GM23338 (cell line): ENCODE data around the gene ASPSCR1. TPM values are rescaled to one million over a fixed set of nuclear protein-coding genes. Genes with fewer than 3 reads are reported as not detected.

Source experiments
- ATAC-seq: fragments of 200-7000 bp; cut with Tn5 transposase; 3 replicates; pipeline ENCODE4 v1.9.1; 2020
- DNase-seq: peaks from one replicate; pipeline ENCODE4 v3.0.0-alpha.2; 2015; ENCODE audit warnings: low spot score
- H2AFZ ChIP-seq: fragments of 200-600 bp; sonication (generic); 2 replicates; pipeline ENCODE4 v1.8.0; 2016; ENCODE audit warnings: antibody characterized with exemption, mild to moderate bottlenecking, moderate library complexity
- H3F3A ChIP-seq: fragments of 200-600 bp; sonication (generic); replicated peaks from 2 replicates; pipeline ENCODE4 v1.8.0; 2017; ENCODE audit warnings: antibody characterized with exemption, mixed run types, low read depth
- H3K27ac ChIP-seq: fragments of 200-600 bp; sonication (generic); 2 replicates; pipeline ENCODE4 v1.6.1; 2016; ENCODE audit warnings: low read depth
- H3K27me3 ChIP-seq: fragments of 200-600 bp; sonication (generic); 2 replicates; pipeline ENCODE4 v1.8.0; 2016; ENCODE audit warnings: mild to moderate bottlenecking, mixed run types, moderate library complexity; ENCODE audit not compliant: insufficient read depth
- H3K36me3 ChIP-seq: fragments of 200-600 bp; sonication (generic); 2 replicates; pipeline ENCODE4 v1.8.0; 2016; ENCODE audit warnings: mild to moderate bottlenecking; ENCODE audit not compliant: insufficient read depth
- H3K4me1 ChIP-seq: fragments of 200-600 bp; sonication (generic); 2 replicates; pipeline ENCODE4 v1.8.0; 2016; ENCODE audit warnings: mild to moderate bottlenecking, moderate library complexity; ENCODE audit not compliant: insufficient read depth
- H3K4me2 ChIP-seq: fragments of 200-600 bp; sonication (generic); 2 replicates; pipeline ENCODE4 v1.7.1; 2017; ENCODE audit warnings: mixed run types
- H3K4me3 ChIP-seq: fragments of 200-600 bp; sonication (generic); 2 replicates; pipeline ENCODE4 v1.6.1; 2016; ENCODE audit warnings: mixed run types
- H3K79me2 ChIP-seq: fragments of 200-600 bp; sonication (generic); replicated peaks from 2 replicates; pipeline ENCODE4 v1.8.0; 2017; ENCODE audit warnings: mild to moderate bottlenecking; ENCODE audit not compliant: insufficient read depth
- H3K9me2 ChIP-seq: fragments of 200-600 bp; sonication (generic); 2 replicates; pipeline ENCODE4 v1.8.0; 2017; ENCODE audit not compliant: insufficient read depth
- H4K20me1 ChIP-seq: fragments of 200-600 bp; sonication (generic); replicated peaks from 2 replicates; pipeline ENCODE4 v1.8.0; 2017; ENCODE audit warnings: mild to moderate bottlenecking; ENCODE audit not compliant: insufficient read depth
- H3K27ac Mint-ChIP-seq: 2 replicates; pipeline ENCODE4 v1.8.0; 2020; ENCODE audit warnings: inconsistent platforms, mild to moderate bottlenecking, moderate library complexity, mixed read lengths
- H3K27me3 Mint-ChIP-seq: 3 replicates; pipeline ENCODE4 v1.8.0; 2022; ENCODE audit warnings: low read depth, mild to moderate bottlenecking, moderate library complexity, mixed read lengths, inconsistent platforms; ENCODE audit not compliant: insufficient read depth, poor library complexity
- H3K36me3 Mint-ChIP-seq: 3 replicates; pipeline ENCODE4 v1.8.0; 2021; ENCODE audit warnings: low read depth, mild to moderate bottlenecking, inconsistent platforms, moderate library complexity, mixed read lengths
- H3K4me1 Mint-ChIP-seq: 3 replicates; pipeline ENCODE4 v1.8.0; 2020; ENCODE audit warnings: mild to moderate bottlenecking, inconsistent platforms, mixed read lengths
- H3K4me3 Mint-ChIP-seq: 3 replicates; pipeline ENCODE4 v1.8.0; 2021; ENCODE audit warnings: moderate library complexity, mild to moderate bottlenecking, inconsistent platforms, mixed read lengths
- H3K9me3 Mint-ChIP-seq: 3 replicates; pipeline ENCODE4 v1.8.0; 2020; ENCODE audit warnings: moderate library complexity, mild to moderate bottlenecking, inconsistent platforms, mixed read lengths
- CREB1 ChIP-seq: fragments of 250-450 bp; sonication (Bioruptor Pico); IDR thresholded peaks from 2 replicates; pipeline ENCODE4 v1.5.0; 2020; ENCODE audit warnings: low read depth, mild to moderate bottlenecking, moderate library complexity
- EZH2 ChIP-seq: fragments of 200-600 bp; sonication (generic); IDR thresholded peaks from one replicate; pipeline ENCODE4 v1.8.0; 2017; ENCODE audit warnings: antibody characterized with exemption, mild to moderate bottlenecking, low read depth; ENCODE audit not compliant: unreplicated experiment
- EZH2phosphoT487 ChIP-seq: fragments of 200-600 bp; sonication (generic); IDR thresholded peaks from one replicate; pipeline ENCODE4 v1.8.1; 2018; ENCODE audit warnings: antibody characterized with exemption; ENCODE audit not compliant: unreplicated experiment
- JUNB ChIP-seq: IDR thresholded peaks from one replicate; pipeline ENCODE4 v1.6.1; 2016; ENCODE audit warnings: antibody characterized with exemption; ENCODE audit not compliant: unreplicated experiment
- NANOG ChIP-seq: IDR thresholded peaks from 2 replicates; pipeline ENCODE4 v1.6.1; 2016; ENCODE audit warnings: antibody characterized with exemption, borderline replicate concordance
- POLR2AphosphoS5 ChIP-seq: IDR thresholded peaks from 2 replicates; pipeline ENCODE4 v1.6.1; 2016; ENCODE audit warnings: antibody characterized with exemption, low read depth
- STAT1 ChIP-seq: IDR thresholded peaks from one replicate; pipeline ENCODE4 v1.6.1; 2016; ENCODE audit warnings: antibody characterized with exemption; ENCODE audit not compliant: unreplicated experiment
- ZNF114 ChIP-seq: fragments of 250-450 bp; sonication (Bioruptor Pico); IDR thresholded peaks from 2 replicates; pipeline ENCODE4 v1.5.0; 2020; ENCODE audit warnings: mild to moderate bottlenecking, moderate library complexity
- ZNF331 ChIP-seq: fragments of 250-450 bp; sonication (Bioruptor Pico); IDR thresholded peaks from 2 replicates; pipeline ENCODE4 v1.5.0; 2020; ENCODE audit warnings: low read depth, mild to moderate bottlenecking, moderate library complexity
- polyA plus RNA-seq: library from polyadenylated mRNA; unstranded; fragments of >200 nt; fragmentation: Nextera tagmentation; extraction: Ambion mirVana; gene quantifications from 2 replicates; pipeline ENCODE4 v1.2.1, GENCODE V29; 2016
- total RNA-seq: library from RNA; depleted of rRNA; stranded (reverse); fragments of >200 nt; shearing (Covaris generic); gene quantifications from 2 replicates; pipeline ENCODE4 v1.2.3, GENCODE V29; 2014
- TF ChIP-seq, protein P1 (sequence below), 2 experiments: fragments of 200-600 bp in 1 of 2; sonication (generic) in 1 of 2; conservative IDR thresholded peaks; 2 replicates each; pipeline versions ENCODE4 v1.5.1 to v1.6.1; 2016 to 2017; ENCODE audit warnings: antibody characterized with exemption in 2 of 2, low read depth in 2 of 2, mild to moderate bottlenecking in 2 of 2, moderate library complexity in 1 of 2
- TF ChIP-seq, protein P2 (sequence below): IDR thresholded peaks from 2 replicates; pipeline ENCODE4 v1.6.1; 2016; ENCODE audit warnings: antibody characterized with exemption
- TF ChIP-seq, protein P3 (sequence below): IDR thresholded peaks from one replicate; pipeline ENCODE4 v1.6.1; 2018; ENCODE audit warnings: antibody characterized with exemption; ENCODE audit not compliant: unreplicated experiment
- TF ChIP-seq, protein P4 (sequence below): fragments of 250-450 bp; sonication (Bioruptor Pico); IDR thresholded peaks from 2 replicates; pipeline ENCODE4 v1.5.0; 2020; ENCODE audit warnings: mild to moderate bottlenecking, moderate library complexity

The ASPSCR1 gene
- total and polyA plus RNA-seq, 2 experiments from 2014 or later, result 44.2 to 46.9 TPM

DNA sequence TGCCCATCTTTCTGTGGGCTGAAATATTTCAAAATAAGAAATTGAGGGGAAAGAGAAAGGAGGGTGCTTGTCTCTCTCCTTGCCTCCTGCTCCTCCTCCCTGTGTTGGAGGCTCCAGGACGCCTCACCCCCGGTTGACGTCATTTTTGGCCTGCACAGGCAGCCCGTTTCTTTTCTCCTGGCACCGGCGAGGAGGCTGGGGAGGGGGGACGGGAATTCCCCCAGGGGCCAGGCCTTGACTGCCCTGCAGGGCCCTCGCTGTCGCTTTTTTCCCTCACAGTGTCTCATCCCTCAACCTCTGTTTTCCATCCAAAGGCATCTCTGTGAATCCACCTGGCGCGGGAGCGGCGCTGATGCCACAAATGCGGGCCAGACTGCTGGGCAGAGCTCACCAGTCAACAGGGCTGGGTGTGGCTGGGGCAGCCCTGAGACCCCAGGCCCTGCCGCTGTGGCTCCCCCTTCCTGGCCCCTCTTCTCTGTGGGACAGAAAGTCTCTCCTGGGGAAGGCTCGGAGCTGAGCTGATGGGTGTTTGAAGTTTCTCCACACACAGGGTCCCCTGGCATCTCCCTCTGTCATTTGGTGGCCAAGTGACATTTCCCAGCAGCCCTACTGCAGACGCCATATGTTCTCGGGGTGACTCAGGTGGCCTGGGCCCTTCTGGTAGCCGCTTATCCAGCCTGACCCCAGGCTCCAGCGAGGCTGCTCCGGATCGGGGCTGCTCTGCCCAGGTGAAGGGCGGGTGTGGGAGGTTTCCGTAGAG lies 29.2 kb downstream of the ASPSCR1 start:
- TF ChIP-seq, protein P1, sequence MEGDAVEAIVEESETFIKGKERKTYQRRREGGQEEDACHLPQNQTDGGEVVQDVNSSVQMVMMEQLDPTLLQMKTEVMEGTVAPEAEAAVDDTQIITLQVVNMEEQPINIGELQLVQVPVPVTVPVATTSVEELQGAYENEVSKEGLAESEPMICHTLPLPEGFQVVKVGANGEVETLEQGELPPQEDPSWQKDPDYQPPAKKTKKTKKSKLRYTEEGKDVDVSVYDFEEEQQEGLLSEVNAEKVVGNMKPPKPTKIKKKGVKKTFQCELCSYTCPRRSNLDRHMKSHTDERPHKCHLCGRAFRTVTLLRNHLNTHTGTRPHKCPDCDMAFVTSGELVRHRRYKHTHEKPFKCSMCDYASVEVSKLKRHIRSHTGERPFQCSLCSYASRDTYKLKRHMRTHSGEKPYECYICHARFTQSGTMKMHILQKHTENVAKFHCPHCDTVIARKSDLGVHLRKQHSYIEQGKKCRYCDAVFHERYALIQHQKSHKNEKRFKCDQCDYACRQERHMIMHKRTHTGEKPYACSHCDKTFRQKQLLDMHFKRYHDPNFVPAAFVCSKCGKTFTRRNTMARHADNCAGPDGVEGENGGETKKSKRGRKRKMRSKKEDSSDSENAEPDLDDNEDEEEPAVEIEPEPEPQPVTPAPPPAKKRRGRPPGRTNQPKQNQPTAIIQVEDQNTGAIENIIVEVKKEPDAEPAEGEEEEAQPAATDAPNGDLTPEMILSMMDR (conservative IDR thresholded peaks at IDR 0.05; ENCODE audit: low read depth in 2 of 2), result no peak
- TF ChIP-seq, protein P2, sequence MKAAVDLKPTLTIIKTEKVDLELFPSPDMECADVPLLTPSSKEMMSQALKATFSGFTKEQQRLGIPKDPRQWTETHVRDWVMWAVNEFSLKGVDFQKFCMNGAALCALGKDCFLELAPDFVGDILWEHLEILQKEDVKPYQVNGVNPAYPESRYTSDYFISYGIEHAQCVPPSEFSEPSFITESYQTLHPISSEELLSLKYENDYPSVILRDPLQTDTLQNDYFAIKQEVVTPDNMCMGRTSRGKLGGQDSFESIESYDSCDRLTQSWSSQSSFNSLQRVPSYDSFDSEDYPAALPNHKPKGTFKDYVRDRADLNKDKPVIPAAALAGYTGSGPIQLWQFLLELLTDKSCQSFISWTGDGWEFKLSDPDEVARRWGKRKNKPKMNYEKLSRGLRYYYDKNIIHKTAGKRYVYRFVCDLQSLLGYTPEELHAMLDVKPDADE, result no peak
- no peak for TF ChIP-seq NANOG
- TF ChIP-seq JUNB, result no peak
- TF ChIP-seq CREB1 (CRISPR knock-in tag), result no peak
- TF ChIP-seq, protein P3, sequence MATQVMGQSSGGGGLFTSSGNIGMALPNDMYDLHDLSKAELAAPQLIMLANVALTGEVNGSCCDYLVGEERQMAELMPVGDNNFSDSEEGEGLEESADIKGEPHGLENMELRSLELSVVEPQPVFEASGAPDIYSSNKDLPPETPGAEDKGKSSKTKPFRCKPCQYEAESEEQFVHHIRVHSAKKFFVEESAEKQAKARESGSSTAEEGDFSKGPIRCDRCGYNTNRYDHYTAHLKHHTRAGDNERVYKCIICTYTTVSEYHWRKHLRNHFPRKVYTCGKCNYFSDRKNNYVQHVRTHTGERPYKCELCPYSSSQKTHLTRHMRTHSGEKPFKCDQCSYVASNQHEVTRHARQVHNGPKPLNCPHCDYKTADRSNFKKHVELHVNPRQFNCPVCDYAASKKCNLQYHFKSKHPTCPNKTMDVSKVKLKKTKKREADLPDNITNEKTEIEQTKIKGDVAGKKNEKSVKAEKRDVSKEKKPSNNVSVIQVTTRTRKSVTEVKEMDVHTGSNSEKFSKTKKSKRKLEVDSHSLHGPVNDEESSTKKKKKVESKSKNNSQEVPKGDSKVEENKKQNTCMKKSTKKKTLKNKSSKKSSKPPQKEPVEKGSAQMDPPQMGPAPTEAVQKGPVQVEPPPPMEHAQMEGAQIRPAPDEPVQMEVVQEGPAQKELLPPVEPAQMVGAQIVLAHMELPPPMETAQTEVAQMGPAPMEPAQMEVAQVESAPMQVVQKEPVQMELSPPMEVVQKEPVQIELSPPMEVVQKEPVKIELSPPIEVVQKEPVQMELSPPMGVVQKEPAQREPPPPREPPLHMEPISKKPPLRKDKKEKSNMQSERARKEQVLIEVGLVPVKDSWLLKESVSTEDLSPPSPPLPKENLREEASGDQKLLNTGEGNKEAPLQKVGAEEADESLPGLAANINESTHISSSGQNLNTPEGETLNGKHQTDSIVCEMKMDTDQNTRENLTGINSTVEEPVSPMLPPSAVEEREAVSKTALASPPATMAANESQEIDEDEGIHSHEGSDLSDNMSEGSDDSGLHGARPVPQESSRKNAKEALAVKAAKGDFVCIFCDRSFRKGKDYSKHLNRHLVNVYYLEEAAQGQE, result no peak
- no peak for TF ChIP-seq ZNF331 (CRISPR knock-in tag)
- TF ChIP-seq STAT1, result no peak
- TF ChIP-seq EZH2, result no peak
- TF ChIP-seq POLR2AphosphoS5, result no peak
- no peak for TF ChIP-seq EZH2phosphoT487
- no peak for TF ChIP-seq ZNF114
- TF ChIP-seq, protein P4, sequence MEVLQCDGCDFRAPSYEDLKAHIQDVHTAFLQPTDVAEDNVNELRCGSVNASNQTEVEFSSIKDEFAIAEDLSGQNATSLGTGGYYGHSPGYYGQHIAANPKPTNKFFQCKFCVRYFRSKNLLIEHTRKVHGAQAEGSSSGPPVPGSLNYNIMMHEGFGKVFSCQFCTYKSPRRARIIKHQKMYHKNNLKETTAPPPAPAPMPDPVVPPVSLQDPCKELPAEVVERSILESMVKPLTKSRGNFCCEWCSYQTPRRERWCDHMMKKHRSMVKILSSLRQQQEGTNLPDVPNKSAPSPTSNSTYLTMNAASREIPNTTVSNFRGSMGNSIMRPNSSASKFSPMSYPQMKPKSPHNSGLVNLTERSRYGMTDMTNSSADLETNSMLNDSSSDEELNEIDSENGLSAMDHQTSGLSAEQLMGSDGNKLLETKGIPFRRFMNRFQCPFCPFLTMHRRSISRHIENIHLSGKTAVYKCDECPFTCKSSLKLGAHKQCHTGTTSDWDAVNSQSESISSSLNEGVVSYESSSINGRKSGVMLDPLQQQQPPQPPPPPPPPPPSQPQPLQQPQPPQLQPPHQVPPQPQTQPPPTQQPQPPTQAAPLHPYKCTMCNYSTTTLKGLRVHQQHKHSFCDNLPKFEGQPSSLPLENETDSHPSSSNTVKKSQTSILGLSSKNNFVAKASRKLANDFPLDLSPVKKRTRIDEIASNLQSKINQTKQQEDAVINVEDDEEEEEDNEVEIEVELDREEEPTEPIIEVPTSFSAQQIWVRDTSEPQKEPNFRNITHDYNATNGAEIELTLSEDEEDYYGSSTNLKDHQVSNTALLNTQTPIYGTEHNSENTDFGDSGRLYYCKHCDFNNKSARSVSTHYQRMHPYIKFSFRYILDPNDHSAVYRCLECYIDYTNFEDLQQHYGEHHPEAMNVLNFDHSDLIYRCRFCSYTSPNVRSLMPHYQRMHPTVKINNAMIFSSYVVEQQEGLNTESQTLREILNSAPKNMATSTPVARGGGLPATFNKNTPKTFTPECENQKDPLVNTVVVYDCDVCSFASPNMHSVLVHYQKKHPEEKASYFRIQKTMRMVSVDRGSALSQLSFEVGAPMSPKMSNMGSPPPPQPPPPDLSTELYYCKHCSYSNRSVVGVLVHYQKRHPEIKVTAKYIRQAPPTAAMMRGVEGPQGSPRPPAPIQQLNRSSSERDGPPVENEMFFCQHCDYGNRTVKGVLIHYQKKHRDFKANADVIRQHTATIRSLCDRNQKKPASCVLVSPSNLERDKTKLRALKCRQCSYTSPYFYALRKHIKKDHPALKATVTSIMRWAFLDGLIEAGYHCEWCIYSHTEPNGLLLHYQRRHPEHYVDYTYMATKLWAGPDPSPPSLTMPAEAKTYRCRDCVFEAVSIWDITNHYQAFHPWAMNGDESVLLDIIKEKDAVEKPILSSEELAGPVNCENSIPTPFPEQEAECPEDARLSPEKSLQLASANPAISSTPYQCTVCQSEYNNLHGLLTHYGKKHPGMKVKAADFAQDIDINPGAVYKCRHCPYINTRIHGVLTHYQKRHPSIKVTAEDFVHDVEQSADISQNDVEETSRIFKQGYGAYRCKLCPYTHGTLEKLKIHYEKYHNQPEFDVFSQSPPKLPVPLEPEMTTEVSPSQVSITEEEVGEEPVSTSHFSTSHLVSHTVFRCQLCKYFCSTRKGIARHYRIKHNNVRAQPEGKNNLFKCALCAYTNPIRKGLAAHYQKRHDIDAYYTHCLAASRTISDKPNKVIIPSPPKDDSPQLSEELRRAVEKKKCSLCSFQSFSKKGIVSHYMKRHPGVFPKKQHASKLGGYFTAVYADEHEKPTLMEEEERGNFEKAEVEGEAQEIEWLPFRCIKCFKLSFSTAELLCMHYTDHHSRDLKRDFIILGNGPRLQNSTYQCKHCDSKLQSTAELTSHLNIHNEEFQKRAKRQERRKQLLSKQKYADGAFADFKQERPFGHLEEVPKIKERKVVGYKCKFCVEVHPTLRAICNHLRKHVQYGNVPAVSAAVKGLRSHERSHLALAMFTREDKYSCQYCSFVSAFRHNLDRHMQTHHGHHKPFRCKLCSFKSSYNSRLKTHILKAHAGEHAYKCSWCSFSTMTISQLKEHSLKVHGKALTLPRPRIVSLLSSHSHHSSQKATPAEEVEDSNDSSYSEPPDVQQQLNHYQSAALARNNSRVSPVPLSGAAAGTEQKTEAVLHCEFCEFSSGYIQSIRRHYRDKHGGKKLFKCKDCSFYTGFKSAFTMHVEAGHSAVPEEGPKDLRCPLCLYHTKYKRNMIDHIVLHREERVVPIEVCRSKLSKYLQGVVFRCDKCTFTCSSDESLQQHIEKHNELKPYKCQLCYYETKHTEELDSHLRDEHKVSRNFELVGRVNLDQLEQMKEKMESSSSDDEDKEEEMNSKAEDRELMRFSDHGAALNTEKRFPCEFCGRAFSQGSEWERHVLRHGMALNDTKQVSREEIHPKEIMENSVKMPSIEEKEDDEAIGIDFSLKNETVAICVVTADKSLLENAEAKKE (CRISPR knock-in tag), result no peak
- no peaks in the 10 kb centered on the region for H3K79me2 ChIP-seq
- DNase-seq, result no peak
- no peak overlapping the region for H3K4me2 ChIP-seq
- no peak overlapping the region for H3K27ac ChIP-seq
- no peak for ATAC-seq
- H3K27me3 ChIP-seq, result no peaks in the 10 kb centered on the region
- no peak overlapping the region; the same call in 2 of the 3 replicates for H3K4me3 Mint-ChIP-seq
- H3K9me2 ChIP-seq, result no peaks in the 10 kb centered on the region
- H3F3A ChIP-seq, result 0 out of 2 replicates have a peak, but pooled peaks cover 2% of the 10 kb centered on the region
- no peak overlapping the region for H3K27ac Mint-ChIP-seq
- H2AFZ ChIP-seq, result no peak overlapping the region
- H4K20me1 ChIP-seq, result 0 out of 2 replicates have a peak, but pooled peaks cover 2% of the 10 kb centered on the region
- no peak overlapping the region for H3K4me3 ChIP-seq
- H3K36me3 Mint-ChIP-seq, result no peaks in the 10 kb centered on the region
- H3K4me1 Mint-ChIP-seq, result no peaks in the 10 kb centered on the region
- H3K9me3 Mint-ChIP-seq, result no peaks in the 10 kb centered on the region
- H3K27me3 Mint-ChIP-seq, result peaks cover 14% of the 10 kb centered on the region
- H3K4me1 ChIP-seq, result no peaks in the 10 kb centered on the region
- H3K36me3 ChIP-seq, result no peaks in the 10 kb centered on the region
